ENCODE data around the gene PROZ. TPM values are rescaled to one million over a fixed set of nuclear protein-coding genes. Genes with fewer than 3 reads are reported as not detected.

Gene PROZ
- total and polyA plus RNA-seq, 2 donors (not counting 1 experiment from before 2014, with no cell fraction given): not detected

DNA sequence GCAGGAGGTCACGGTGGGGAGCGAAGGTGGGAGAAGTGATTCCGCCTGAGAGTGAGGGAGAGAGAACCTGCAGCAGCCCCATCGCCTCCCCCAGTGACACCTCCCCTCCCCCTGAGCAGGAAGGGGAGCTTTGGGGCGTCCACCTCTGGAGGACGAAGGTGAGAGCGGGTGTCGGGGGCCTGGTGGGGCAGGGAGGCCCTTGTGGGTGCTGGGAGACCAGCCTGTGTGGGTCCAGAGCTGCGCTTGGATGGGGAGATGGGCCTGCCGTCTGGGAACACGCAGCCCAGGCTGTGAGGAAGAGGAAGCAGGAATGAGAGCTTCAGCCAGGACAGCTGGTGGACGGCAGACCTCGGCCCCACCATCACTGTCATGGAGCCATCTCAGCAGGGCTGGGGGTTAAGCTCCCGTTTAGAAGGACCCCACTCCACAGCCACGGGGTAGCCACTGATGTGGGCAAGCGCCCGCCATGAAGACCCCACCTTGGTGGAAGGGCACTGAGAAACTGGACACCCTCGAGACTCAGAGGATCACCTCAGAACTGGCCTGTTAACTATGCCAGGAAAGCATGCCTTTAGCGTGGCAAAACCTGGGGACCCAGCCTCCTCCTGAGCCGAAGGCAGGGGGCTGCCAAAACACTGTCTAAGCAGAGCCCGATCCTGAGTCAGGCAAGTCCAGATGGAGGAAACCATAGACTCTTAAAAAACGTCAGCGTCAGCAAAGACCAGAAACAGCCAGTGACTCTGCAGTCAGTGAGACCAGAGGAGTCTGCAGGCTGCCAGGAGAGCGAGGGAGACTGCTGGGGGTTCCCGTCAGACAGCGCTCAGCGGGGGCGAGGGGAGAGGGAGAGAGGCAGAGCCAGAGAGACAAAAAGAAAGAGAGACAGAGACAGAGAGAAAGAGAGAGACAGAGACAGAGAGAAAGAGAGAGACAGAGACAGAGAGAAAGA, 6.4 kb upstream of the PROZ start:
- Mint-ChIP-seq H3K27ac (peak overlapping the region; percentile 73), H3K4me3 (peak overlapping the region; percentile 81), H3K9me3 (ENCODE audit: insufficient read depth) (peaks cover 3% of the 10 kb centered on the region), H3K27me3 (peaks cover 16% of the 10 kb centered on the region), H3K4me1 (peaks cover 19% of the 10 kb centered on the region)
- Histone ChIP-seq H3K9ac (ENCODE audit: low read length) (peak overlapping the region; percentile 65), H2AFZ (ENCODE audit: insufficient read depth, low read depth, low read length, poor library complexity, severe bottlenecking) (peak overlapping the region; percentile 90), H3K4me2 (replicated peaks; ENCODE audit: low read depth, low read length, poor library complexity, severe bottlenecking) (peak overlapping the region; percentile 90), H3K79me2 (ENCODE audit: control insufficient read depth, insufficient read depth, low read length) (no peaks in the 10 kb centered on the region), H3K36me3 (replicated peaks in 1 of 2; ENCODE audit: control extremely low read depth in 1 of 2, control insufficient read depth in 1 of 2, extremely low read depth in 1 of 2, insufficient read depth in 2 of 2, low read length in 1 of 2) (no peaks in the 10 kb centered on the region), H3K4me1 (ENCODE audit: control insufficient read depth in 2 of 2, insufficient read depth in 2 of 2, low read length in 2 of 2) (peaks cover 22 to 25% of the 10 kb centered on the region in 2 donors), H3K27ac (ENCODE audit: low read length in 2 of 2) (no peak overlapping the region), H3K9me3 (ENCODE audit: control extremely low read depth in 1 of 3, control insufficient read depth in 2 of 3, insufficient read depth in 1 of 3, low read length in 2 of 3) (peaks cover 0 to 13% (median 0%) of the 10 kb centered on the region in 3 donors), H3K4me3 (ENCODE audit: control extremely low read depth in 1 of 5, extremely low read depth in 1 of 5, insufficient read depth in 1 of 5, low read depth in 2 of 5, low read length in 4 of 5) (peak overlapping the region in 2 of 5 experiments; percentile 62 to 77), H3K27me3 (replicated peaks in 1 of 4; ENCODE audit: control extremely low read depth in 1 of 4, control insufficient read depth in 3 of 4, insufficient read depth in 4 of 4, low read length in 3 of 4) (peaks cover 0 to 39% (median 11%) of the 10 kb centered on the region in 4 experiments), H4K20me1 (ENCODE audit: control insufficient read depth, insufficient read depth, low read length, poor library complexity, severe bottlenecking) (no peaks in the 10 kb centered on the region)
- POLR2A ChIA-PET: no interaction called here
- TF ChIP-seq, protein P1, sequence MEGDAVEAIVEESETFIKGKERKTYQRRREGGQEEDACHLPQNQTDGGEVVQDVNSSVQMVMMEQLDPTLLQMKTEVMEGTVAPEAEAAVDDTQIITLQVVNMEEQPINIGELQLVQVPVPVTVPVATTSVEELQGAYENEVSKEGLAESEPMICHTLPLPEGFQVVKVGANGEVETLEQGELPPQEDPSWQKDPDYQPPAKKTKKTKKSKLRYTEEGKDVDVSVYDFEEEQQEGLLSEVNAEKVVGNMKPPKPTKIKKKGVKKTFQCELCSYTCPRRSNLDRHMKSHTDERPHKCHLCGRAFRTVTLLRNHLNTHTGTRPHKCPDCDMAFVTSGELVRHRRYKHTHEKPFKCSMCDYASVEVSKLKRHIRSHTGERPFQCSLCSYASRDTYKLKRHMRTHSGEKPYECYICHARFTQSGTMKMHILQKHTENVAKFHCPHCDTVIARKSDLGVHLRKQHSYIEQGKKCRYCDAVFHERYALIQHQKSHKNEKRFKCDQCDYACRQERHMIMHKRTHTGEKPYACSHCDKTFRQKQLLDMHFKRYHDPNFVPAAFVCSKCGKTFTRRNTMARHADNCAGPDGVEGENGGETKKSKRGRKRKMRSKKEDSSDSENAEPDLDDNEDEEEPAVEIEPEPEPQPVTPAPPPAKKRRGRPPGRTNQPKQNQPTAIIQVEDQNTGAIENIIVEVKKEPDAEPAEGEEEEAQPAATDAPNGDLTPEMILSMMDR (IDR thresholded peaks at IDR 0.05): no peak
- TF ChIP-seq EZH2 (IDR thresholded peaks at IDR 0.05; ENCODE audit: borderline replicate concordance, insufficient read depth, low read depth, low read length, poor library complexity, severe bottlenecking): no peak
- intact Hi-C loops (cut with micrococcal nuclease): loop anchor here (2.0 to 5.0 kb wide), 3 partner anchors 145 to 339 kb away; partner anchors contain the start of genes DCUN1D2 and LAMP1
- CTCF ChIA-PET: no interaction called here
- DNase-seq: peak; percentile 32
- no peak for ATAC-seq (ENCODE audit: low read depth)
- 54% methylated on average over 23 of the region's 28 CpGs for WGBS (ENCODE audit: insufficient coverage)

- WGBS (ENCODE audit: insufficient coverage): 55% methylated on average over 2 of the region's 2 CpGs
- peaks cover 11% of the 10 kb centered on the region for H3K27me3 Mint-ChIP-seq
- no peaks in the 10 kb centered on the region for H3K79me2 ChIP-seq (ENCODE audit: control insufficient read depth, insufficient read depth, low read length)
- no peaks in the 10 kb centered on the region for H3K36me3 ChIP-seq (replicated peaks in 1 of 2; ENCODE audit: control extremely low read depth in 1 of 2, control insufficient read depth in 1 of 2, extremely low read depth in 1 of 2, insufficient read depth in 2 of 2, low read length in 1 of 2)
- H3K4me2 ChIP-seq (replicated peaks; ENCODE audit: low read depth, low read length, poor library complexity, severe bottlenecking): peak overlapping the region; percentile 90
- H3K9ac ChIP-seq (ENCODE audit: low read length): peak overlapping the region; percentile 65
- ATAC-seq (ENCODE audit: low read depth) (no peak), DNase-seq (no peak)
- peak overlapping the region; percentile 81 for H3K4me3 Mint-ChIP-seq
- TF ChIP-seq EZH2 (IDR thresholded peaks at IDR 0.05; ENCODE audit: borderline replicate concordance, insufficient read depth, low read depth, low read length, poor library complexity, severe bottlenecking): no peak
- peaks cover 19% of the 10 kb centered on the region for H3K4me1 Mint-ChIP-seq
- intact Hi-C loops (cut with micrococcal nuclease): loop anchor here (2.0 to 5.0 kb wide), 3 partner anchors 145 to 338 kb away; partner anchors contain the start of genes DCUN1D2 and LAMP1
- POLR2A ChIA-PET: no interaction called here
- peak overlapping the region; percentile 12 to 77 (median 52) for H3K4me3 ChIP-seq (ENCODE audit: control extremely low read depth in 1 of 5, extremely low read depth in 1 of 5, insufficient read depth in 1 of 5, low read depth in 2 of 5, low read length in 4 of 5)
- no peaks in the 10 kb centered on the region for H4K20me1 ChIP-seq (ENCODE audit: control insufficient read depth, insufficient read depth, low read length, poor library complexity, severe bottlenecking)
- H3K27ac Mint-ChIP-seq: peak overlapping the region; percentile 16
- H3K27me3 ChIP-seq (replicated peaks in 1 of 4; ENCODE audit: control extremely low read depth in 1 of 4, control insufficient read depth in 3 of 4, insufficient read depth in 4 of 4, low read length in 3 of 4): peaks cover 0 to 36% (median 11%) of the 10 kb centered on the region in 4 experiments
- H3K4me1 ChIP-seq (ENCODE audit: control insufficient read depth in 2 of 2, insufficient read depth in 2 of 2, low read length in 2 of 2): peaks cover 22 to 25% of the 10 kb centered on the region in 2 donors
- peaks cover 3% of the 10 kb centered on the region for H3K9me3 Mint-ChIP-seq (ENCODE audit: insufficient read depth)
- CTCF ChIA-PET: no interaction called here
- H3K9me3 ChIP-seq (ENCODE audit: control extremely low read depth in 1 of 3, control insufficient read depth in 2 of 3, insufficient read depth in 1 of 3, low read length in 2 of 3): peaks cover 0 to 13% (median 0%) of the 10 kb centered on the region in 3 donors
- no peak overlapping the region for H3K27ac ChIP-seq (ENCODE audit: low read length in 2 of 2)
- H2AFZ ChIP-seq (ENCODE audit: insufficient read depth, low read depth, low read length, poor library complexity, severe bottlenecking): peak overlapping the region; percentile 90
These were observed 5.8 kb upstream of the PROZ start for GRCh38 chr13:113152691-113152983.
